ENCODE results near the gene RHOD. TPM values are rescaled to one million over a fixed set of nuclear protein-coding genes. Genes with fewer than 3 reads are reported as not detected.

Gene RHOD
- total and polyA plus RNA-seq, 4 donors, result 1.3 to 16.8 (median 3.2) TPM

DNA sequence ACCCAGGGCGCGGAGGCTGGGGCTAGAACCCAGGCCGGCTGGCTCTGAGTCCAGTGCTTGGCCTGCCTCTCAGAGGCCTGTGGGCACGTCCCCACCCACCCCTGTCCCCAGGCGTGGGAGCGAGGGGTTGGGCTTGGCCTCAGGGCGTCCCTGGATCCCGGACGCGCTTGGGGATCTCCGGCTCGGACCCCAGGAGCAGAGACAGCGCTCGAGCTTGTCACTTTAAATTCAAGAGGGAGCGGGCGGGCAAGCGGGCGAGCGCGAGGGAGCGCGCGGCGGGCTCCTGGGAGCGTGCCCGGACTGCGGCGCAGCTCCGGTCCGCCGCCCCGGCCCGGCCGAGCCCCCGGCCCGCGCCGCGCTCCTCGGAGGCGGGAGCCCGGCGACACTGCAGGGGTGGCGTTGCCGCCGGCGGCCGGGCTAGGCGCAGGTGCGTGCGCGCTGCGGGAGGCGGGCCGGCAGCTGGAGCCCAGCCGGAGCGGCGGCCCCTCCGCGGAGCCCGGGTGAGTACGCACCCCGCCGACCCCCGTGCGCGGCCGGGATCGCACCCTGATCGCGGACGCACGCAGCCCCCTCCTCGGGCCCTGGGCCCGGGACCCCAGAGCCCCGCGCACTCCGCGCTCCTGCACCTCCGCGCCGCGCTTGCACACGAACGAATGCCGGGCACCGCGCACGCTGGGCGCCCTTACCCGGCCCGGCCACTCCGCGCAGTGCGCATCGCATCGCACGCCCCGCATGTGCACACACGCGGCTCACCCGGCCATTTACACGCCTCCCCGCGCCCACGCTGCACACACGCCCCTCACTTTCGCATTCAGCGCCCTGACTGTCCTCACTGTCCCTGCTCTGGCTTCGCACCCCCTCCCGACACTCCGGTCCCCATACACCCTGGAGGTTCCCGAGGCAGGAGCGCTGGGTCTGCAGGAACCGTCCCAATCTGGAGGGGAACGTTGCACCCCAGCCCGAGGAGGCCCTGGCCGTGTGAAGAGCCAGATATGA lies 33.4 kb upstream of the RHOD start, which contains the start of gene SYT12:
Gene SYT12 (plus strand): TSS at position 174 of the 996 bp plus-strand sequence. CDS start 7,011 bp downstream, outside the sequence.
- Histone ChIP-seq H3K27me3 (ENCODE audit: control insufficient read depth, insufficient read depth, low read length) (peaks cover 24% of the 10 kb centered on the region), H3K4me3 (ENCODE audit: low read depth, low read length) (peak within 1 kb of the TSS; percentile 37), H3K36me3 (ENCODE audit: control insufficient read depth, insufficient read depth, low read length) (no peaks in the 10 kb centered on the region), H3K4me1 (ENCODE audit: control insufficient read depth, insufficient read depth, low read length) (peaks cover 20% of the 10 kb centered on the region), H3K9me3 (ENCODE audit: control insufficient read depth, insufficient read depth, low read length) (no peaks in the 10 kb centered on the region), H3K27ac (ENCODE audit: low read depth, low read length) (no peak within 1 kb of the TSS)
- WGBS (ENCODE audit: insufficient coverage), result under 1% methylated on average over 118 of the region's 118 CpGs
- peak in 2 of 6 donors; percentile 58 to 74 for DNase-seq (ENCODE audit: low read depth in 4 of 6, low spot score in 6 of 6)

- H3K4me1 ChIP-seq (ENCODE audit: control insufficient read depth, insufficient read depth, low read length), result peaks cover 20% of the 10 kb centered on the region
- peak overlapping the region; percentile 7 for H3K4me3 ChIP-seq (ENCODE audit: low read depth, low read length)
- 43% methylated on average over 3 of the region's 6 CpGs for WGBS (ENCODE audit: insufficient coverage)
- H3K27ac ChIP-seq (ENCODE audit: low read depth, low read length), result no peak overlapping the region
- no peaks in the 10 kb centered on the region for H3K9me3 ChIP-seq (ENCODE audit: control insufficient read depth, insufficient read depth, low read length)
- H3K27me3 ChIP-seq (ENCODE audit: control insufficient read depth, insufficient read depth, low read length), result peaks cover 24% of the 10 kb centered on the region
- no peaks in the 10 kb centered on the region for H3K36me3 ChIP-seq (ENCODE audit: control insufficient read depth, insufficient read depth, low read length)
- no peak for DNase-seq (ENCODE audit: low read depth in 4 of 6, low spot score in 6 of 6)
Observed at GRCh38 chr11:67023957-67024353, 32.7 kb upstream of the RHOD start.

DNA sequence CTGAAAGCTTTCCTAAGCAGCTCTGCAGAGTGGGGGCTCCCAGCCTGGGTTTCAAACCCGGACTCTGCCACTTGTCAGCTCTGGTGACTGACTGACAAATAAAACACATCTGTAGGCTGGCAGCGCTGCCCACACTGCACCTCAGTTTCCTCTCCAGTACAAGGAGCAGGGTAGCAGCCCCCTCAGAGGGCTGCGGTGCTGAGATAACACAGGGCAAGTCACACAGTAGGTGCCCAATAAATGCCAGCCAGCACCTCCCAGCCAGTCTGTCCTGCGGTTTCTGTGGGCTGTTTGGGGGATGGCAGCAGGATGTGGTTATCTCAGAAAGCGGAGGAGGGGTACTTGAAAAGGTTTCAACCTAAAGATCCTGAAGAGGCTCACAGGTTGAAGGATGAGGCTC lies 32.2 kb upstream of the RHOD start:
- H3K9me3 ChIP-seq (ENCODE audit: control insufficient read depth, insufficient read depth, low read length), result no peaks in the 10 kb centered on the region
- no peak overlapping the region for H3K4me3 ChIP-seq (ENCODE audit: low read depth, low read length)
- no peak for DNase-seq (ENCODE audit: low read depth in 4 of 6, low spot score in 6 of 6)
- no peaks in the 10 kb centered on the region for H3K36me3 ChIP-seq (ENCODE audit: control insufficient read depth, insufficient read depth, low read length)
- peaks cover 24% of the 10 kb centered on the region for H3K27me3 ChIP-seq (ENCODE audit: control insufficient read depth, insufficient read depth, low read length)
- no peak overlapping the region for H3K27ac ChIP-seq (ENCODE audit: low read depth, low read length)
- peaks cover 20% of the 10 kb centered on the region for H3K4me1 ChIP-seq (ENCODE audit: control insufficient read depth, insufficient read depth, low read length)
- WGBS (ENCODE audit: insufficient coverage), result 78% methylated on average over 3 of the region's 5 CpGs

DNA sequence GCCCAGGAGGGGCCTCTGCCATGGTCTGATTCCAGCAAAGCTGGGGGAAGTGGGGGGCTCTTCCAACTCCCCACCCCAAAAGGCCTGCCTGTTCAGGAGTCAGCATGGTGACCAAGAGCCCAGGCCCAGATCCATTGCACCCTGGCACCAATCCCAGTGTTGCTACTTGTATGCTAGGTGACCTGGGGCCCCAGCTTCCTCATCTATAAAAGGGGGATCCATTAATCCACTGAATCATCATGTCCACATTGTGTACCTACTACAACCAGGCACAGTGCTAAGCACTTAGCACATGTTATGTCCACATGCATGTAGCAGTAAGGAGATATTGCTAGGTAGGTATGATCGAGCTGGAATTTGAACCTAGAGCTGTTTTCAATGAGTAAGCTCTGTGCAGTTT lies 31.7 kb upstream of the RHOD start:
- Histone ChIP-seq H3K4me3 (ENCODE audit: low read depth, low read length) (no peak overlapping the region), H3K4me1 (ENCODE audit: control insufficient read depth, insufficient read depth, low read length) (peaks cover 20% of the 10 kb centered on the region), H3K27me3 (ENCODE audit: control insufficient read depth, insufficient read depth, low read length) (peaks cover 24% of the 10 kb centered on the region), H3K36me3 (ENCODE audit: control insufficient read depth, insufficient read depth, low read length) (no peaks in the 10 kb centered on the region), H3K9me3 (ENCODE audit: control insufficient read depth, insufficient read depth, low read length) (no peaks in the 10 kb centered on the region), H3K27ac (ENCODE audit: low read depth, low read length) (no peak overlapping the region)
- DNase-seq (ENCODE audit: low read depth in 4 of 6, low spot score in 6 of 6), result no peak
- WGBS (ENCODE audit: insufficient coverage), result 100% methylated on average over 1 of the region's 1 CpG

DNA sequence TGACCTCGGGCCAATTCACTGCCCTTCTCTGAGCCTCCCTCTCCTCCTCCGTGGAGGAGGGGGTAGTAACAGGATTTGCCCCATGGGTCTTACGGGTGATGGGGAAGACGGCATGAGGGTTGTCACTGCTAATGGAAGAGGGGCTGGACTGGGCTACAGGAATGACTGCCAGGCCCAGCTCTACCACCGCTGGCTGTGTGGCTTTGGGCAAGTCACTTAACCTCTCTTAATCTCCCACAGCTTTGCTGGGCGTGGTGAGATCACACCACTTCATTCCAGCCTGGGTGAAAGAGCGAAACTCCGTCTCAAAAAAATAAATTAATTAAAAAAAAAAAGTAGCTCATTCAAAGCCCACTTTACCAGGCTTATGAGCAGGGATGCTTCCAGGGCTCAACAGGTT lies 30.9 kb upstream of the RHOD start:
- Histone ChIP-seq H3K9me3 (ENCODE audit: control insufficient read depth, insufficient read depth, low read length) (no peaks in the 10 kb centered on the region), H3K4me1 (ENCODE audit: control insufficient read depth, insufficient read depth, low read length) (peaks cover 20% of the 10 kb centered on the region), H3K27me3 (ENCODE audit: control insufficient read depth, insufficient read depth, low read length) (peaks cover 24% of the 10 kb centered on the region), H3K27ac (ENCODE audit: low read depth, low read length) (no peak overlapping the region), H3K36me3 (ENCODE audit: control insufficient read depth, insufficient read depth, low read length) (no peaks in the 10 kb centered on the region), H3K4me3 (ENCODE audit: low read depth, low read length) (no peak overlapping the region)
- 100% methylated on average over 1 of the region's 8 CpGs for WGBS (ENCODE audit: insufficient coverage)
- no peak for DNase-seq (ENCODE audit: low read depth in 4 of 6, low spot score in 6 of 6)

DNA sequence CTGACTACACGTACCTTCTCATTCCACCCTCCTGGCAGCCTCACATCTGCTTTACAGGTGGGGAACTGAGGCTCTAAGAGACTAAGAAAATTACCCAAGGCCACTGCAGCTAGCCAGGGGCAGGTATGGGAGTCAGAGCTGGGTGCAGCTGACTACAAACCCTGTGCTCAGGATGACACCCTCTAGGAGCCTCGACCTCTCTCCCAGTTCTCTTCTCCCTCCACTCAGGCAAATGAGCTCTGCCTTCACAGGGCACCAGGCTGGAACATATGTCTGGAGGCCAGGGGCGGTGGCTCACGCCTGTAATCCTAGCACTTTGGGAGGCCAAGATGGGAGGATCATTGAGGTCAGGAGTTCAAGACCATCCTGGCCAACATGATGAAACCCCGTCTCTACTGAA lies 29.7 kb upstream of the RHOD start:
- Histone ChIP-seq H3K27me3 (ENCODE audit: control insufficient read depth, insufficient read depth, low read length) (peaks cover 22% of the 10 kb centered on the region), H3K36me3 (ENCODE audit: control insufficient read depth, insufficient read depth, low read length) (no peaks in the 10 kb centered on the region), H3K27ac (ENCODE audit: low read depth, low read length) (no peak overlapping the region), H3K9me3 (ENCODE audit: control insufficient read depth, insufficient read depth, low read length) (no peaks in the 10 kb centered on the region), H3K4me3 (ENCODE audit: low read depth, low read length) (no peak overlapping the region), H3K4me1 (ENCODE audit: control insufficient read depth, insufficient read depth, low read length) (peaks cover 16% of the 10 kb centered on the region)
- WGBS (ENCODE audit: insufficient coverage), result 86% methylated on average over 2 of the region's 5 CpGs
- DNase-seq (ENCODE audit: low read depth in 4 of 6, low spot score in 6 of 6), result no peak

GRCh38 chr11:67027483-67027930 lies 29.1 kb upstream of the RHOD start:
- peaks cover 19% of the 10 kb centered on the region for H3K27me3 ChIP-seq (ENCODE audit: control insufficient read depth, insufficient read depth, low read length)
- H3K4me1 ChIP-seq (ENCODE audit: control insufficient read depth, insufficient read depth, low read length), result peaks cover 16% of the 10 kb centered on the region
- no peaks in the 10 kb centered on the region for H3K36me3 ChIP-seq (ENCODE audit: control insufficient read depth, insufficient read depth, low read length)
- no peak overlapping the region for H3K27ac ChIP-seq (ENCODE audit: low read depth, low read length)
- 86% methylated on average over 10 of the region's 12 CpGs for WGBS (ENCODE audit: insufficient coverage)
- H3K9me3 ChIP-seq (ENCODE audit: control insufficient read depth, insufficient read depth, low read length), result no peaks in the 10 kb centered on the region
- H3K4me3 ChIP-seq (ENCODE audit: low read depth, low read length), result no peak overlapping the region
- DNase-seq (ENCODE audit: low read depth in 4 of 6, low spot score in 6 of 6), result no peak

GRCh38 chr11:67027943-67028542 lies 28.6 kb upstream of the RHOD start:
- WGBS (ENCODE audit: insufficient coverage), result 100% methylated on average over 1 of the region's 6 CpGs
- H3K9me3 ChIP-seq (ENCODE audit: control insufficient read depth, insufficient read depth, low read length), result no peaks in the 10 kb centered on the region
- no peaks in the 10 kb centered on the region for H3K36me3 ChIP-seq (ENCODE audit: control insufficient read depth, insufficient read depth, low read length)
- no peak for DNase-seq (ENCODE audit: low read depth in 4 of 6, low spot score in 6 of 6)
- peaks cover 16% of the 10 kb centered on the region for H3K4me1 ChIP-seq (ENCODE audit: control insufficient read depth, insufficient read depth, low read length)
- peaks cover 14% of the 10 kb centered on the region for H3K27me3 ChIP-seq (ENCODE audit: control insufficient read depth, insufficient read depth, low read length)
- H3K4me3 ChIP-seq (ENCODE audit: low read depth, low read length), result no peak overlapping the region
- no peak overlapping the region for H3K27ac ChIP-seq (ENCODE audit: low read depth, low read length)

- no peak for DNase-seq (ENCODE audit: low read depth in 4 of 6, low spot score in 6 of 6)
- Histone ChIP-seq H3K27ac (ENCODE audit: low read depth, low read length) (no peak overlapping the region), H3K36me3 (ENCODE audit: control insufficient read depth, insufficient read depth, low read length) (no peaks in the 10 kb centered on the region), H3K4me3 (ENCODE audit: low read depth, low read length) (no peak overlapping the region), H3K4me1 (ENCODE audit: control insufficient read depth, insufficient read depth, low read length) (peaks cover 19% of the 10 kb centered on the region), H3K9me3 (ENCODE audit: control insufficient read depth, insufficient read depth, low read length) (no peaks in the 10 kb centered on the region), H3K27me3 (ENCODE audit: control insufficient read depth, insufficient read depth, low read length) (peaks cover 8% of the 10 kb centered on the region)
- WGBS (ENCODE audit: insufficient coverage), result 70% methylated on average over 4 of the region's 6 CpGs
Observed at GRCh38 chr11:67029146-67029545, 27.5 kb upstream of the RHOD start.
